DMS153 treated with DMSO at 0.1 percent for 48 hours (cell line): ENCODE measurements around the gene RAB6B.

Experiments used
- DNase-seq: peaks from one replicate; lab custom pipeline; 2025; ENCODE audit not compliant: unreplicated experiment; lab: John Stamatoyannopoulos, UW

Gene RAB6B

DNA sequence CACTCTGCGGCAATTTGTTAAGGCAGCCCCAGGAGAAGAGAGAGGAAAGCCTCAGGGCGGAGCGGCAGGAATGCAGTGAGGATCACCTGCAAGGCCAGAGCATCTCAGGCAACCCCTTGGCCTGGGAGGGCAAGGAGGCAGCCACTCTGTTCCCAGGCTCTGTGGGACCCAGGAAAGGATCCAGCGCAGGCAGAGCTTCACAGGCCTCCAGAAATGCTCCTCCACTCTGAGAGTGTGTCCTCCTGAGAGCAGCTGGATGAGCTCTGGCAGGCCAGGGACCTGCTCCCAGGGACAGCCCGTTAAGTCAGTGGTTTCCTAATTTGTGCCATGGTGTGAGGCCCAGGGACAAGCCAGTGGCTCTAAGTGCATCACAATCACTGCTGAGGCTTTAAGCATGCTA lies 35.2 kb downstream of the RAB6B start:
- no peak for DNase-seq

DNA sequence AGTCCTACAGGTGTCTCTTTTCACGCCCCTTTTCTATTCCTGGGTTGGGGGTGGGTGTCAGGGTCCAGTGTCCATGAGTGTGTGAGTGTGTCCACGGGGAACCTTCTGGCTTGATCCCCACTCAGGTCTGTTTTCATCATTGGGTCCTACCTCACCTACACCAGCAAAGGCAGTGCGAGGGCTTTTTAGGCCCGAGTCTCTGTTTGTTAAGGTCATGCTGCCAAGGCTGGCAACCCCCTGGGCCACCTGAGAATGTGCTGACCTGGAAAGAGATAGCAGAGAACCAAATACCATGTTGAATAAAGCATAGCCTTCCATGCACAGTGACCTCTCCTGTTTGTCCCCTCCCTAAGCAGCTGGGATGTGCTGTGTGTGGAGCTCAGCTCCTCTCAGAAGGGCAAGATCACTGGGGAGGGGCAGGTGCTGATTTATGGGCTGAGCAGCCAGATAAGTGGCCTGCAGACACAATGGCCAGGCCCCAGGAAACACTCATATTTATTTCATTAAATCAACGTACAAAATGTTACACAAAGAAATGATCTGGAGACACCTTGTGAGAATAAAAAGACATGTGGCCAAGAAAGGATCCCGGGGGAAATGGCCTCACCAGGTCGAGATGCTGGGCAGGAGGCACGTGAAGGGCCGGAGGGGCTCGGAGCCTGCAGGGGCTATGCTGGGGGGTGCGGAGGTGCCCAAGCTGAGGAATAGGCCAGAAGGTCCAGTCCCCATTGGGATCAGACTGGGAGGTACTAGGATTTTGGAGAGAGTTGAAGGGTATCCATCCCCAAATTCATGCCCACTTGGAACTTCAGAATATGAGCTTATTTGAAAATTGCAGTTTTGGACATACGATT lies 36.1 kb downstream of the RAB6B start:
- DNase-seq, result no peak

DNA sequence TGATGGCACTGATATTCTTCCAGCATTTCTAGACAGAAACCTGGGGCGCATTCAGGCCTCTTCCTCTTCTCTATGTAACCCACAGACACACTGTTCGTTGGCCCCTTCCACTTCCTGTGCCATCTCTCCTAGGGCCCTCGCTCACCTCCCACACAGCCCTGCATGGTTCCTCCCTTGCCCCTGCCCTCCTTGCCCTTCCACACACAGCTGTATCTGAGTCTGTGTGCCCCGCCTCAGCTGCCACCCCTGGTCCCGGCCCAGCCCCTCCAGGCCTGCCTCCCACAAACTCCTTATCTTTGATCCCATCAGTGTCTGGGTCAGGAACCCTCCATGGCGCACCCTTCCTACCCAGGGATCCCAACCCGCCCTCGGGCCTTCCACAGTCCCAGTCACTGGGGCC lies 37.9 kb downstream of the RAB6B start:
- no peak for DNase-seq

- DNase-seq, result no peak
Measured at GRCh38 chr3:133856316-133856715, 39.4 kb downstream of the RAB6B start.

- DNase-seq, result no peak
Measured at GRCh38 chr3:133855772-133856171, 39.9 kb downstream of the RAB6B start.

DNA sequence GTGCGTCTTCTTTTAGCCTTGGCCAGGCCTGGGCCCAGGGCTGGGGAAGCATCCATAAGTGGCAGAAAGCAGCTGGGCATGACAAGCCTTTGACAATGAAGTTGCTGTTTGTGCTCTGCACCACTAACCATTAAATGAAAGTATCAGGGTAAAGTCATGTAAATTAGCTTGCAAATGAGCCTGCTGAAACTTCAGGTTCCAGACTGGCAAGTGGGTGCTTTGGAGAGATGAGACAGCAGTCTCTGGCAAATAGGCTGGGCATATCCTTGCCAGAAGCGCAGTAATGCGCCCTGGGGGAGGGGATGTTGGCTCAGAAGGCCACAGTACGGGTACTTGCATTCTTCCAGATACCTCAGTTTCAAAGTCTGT lies 40.7 kb downstream of the RAB6B start:
- no peak for DNase-seq

GRCh38 chr3:133854264-133855001 lies 41.2 kb downstream of the RAB6B start:
- DNase-seq, result no peak

- DNase-seq, result no peak
Measured at GRCh38 chr3:133853925-133854227, 41.8 kb downstream of the RAB6B start.

- DNase-seq, result no peak
Measured at GRCh38 chr3:133853063-133853924, 42.4 kb downstream of the RAB6B start.

DNA sequence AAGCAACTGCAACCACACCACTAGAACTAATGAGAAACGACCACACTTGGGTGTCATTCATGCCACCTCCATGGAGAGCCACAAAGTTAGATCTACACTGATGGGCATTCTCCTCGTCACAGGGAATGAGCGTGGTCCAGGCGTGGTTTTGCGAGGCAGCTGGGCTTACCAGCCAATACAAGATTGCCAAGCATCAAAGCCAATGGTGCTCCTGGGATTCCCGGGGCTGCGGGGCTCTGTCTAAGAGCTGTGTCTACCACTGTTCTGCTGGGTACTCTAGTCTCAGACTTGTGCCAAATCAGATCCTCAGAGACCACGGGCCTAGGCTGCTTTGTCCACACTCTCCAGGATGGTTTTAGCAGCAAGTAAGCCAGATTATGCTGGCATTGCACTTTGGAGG lies 43.8 kb downstream of the RAB6B start:
- no peak for DNase-seq

DNA sequence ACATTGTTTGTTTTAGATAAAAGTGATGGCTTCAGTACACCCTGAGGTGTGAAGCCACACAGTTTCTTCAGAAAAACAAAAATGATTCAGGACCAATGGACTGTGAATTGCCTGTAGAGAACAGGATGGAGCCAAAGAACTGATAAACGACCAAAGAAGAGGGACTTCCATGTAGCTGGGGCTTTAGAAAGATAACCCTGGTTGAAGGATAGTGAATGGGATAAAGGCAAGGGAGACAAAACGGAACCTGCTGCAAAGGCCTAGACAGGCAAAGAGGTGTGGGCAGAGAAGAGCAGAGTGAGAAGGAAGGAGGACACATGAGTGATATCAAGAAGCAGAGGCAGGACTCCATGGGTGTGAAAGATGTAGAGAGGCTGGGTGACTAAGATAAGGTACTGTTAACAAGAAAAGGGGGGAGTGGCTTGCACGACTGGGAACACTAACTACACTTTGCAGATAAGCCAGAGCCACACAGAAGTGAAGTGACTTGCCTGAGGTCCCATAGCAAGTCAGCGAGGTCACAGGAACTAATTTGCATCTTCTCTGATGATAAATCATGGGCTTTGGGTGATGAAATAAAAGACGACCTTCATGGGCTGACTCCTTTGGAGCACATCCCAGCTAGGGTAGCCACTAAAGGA lies 44.3 kb downstream of the RAB6B start:
- no peak for DNase-seq

DNA sequence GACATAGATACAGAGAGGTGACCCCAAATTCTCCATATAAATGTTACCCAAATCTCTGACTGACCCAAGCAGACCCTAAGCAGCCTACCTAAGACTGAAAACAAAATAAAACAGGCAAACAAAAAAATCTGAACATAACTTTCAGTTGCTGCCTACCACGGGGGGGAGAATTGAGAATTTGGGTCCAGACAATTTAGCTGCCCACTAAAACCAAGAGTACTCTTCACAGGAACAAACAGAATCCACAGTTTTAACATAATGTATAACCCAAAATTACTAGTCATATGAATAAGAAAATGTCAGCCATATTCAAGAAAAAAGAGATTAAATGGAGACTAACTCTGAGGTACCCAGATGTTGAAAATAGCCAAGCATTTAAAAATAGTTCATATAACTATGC lies 45.6 kb downstream of the RAB6B start:
- no peak for DNase-seq

DNA sequence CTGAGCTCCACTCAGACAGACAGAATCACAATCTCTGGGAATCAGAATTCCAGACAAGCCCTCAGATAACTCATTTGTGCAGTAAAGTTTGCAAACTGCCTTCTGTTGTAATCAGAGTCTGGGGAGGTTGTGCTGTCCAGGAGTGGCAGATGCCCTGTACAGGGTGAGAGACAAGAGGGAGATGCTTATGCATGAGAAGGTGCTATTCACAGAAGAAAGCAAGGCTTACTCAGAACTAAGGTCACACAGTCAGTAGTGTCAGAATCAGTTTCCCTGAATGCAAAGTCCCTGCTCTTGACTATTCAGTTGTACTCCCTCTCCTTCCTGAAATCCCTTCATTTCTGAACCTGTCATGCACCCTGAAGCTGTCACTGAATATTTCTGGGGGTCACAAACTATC lies 46.3 kb downstream of the RAB6B start:
- no peak for DNase-seq

- DNase-seq, result no peak
Measured at GRCh38 chr3:133845127-133845526, 50.6 kb downstream of the RAB6B start.

DNA sequence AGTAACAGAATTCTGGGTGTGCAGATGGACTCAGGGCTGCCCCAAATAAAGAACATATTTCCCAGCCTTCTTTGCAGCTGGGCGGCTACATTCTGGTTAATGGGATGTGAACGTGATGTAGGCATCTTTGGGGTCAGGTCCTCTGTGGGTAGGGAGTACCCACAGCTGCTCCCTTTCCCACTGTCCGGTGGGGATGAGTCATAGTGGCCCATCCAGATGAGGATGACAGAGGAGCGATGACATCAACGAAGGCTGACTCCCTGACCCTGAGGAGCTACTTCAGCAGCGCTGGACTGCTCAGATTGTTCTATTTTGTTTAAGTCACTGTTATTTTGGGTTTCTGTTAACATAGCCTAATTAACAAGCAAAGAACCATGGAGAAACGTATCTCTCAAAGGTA lies 52.0 kb downstream of the RAB6B start:
- no peak for DNase-seq

- DNase-seq, result no peak
Measured at GRCh38 chr3:133842158-133842557, 53.5 kb downstream of the RAB6B start.

- no peak for DNase-seq
Measured at GRCh38 chr3:133841196-133841595, 54.5 kb downstream of the RAB6B start.

GRCh38 chr3:133840767-133841166 lies 54.9 kb downstream of the RAB6B start:
- DNase-seq, result no peak

GRCh38 chr3:133840055-133840737 lies 55.5 kb downstream of the RAB6B start:
- no peak for DNase-seq

DNA sequence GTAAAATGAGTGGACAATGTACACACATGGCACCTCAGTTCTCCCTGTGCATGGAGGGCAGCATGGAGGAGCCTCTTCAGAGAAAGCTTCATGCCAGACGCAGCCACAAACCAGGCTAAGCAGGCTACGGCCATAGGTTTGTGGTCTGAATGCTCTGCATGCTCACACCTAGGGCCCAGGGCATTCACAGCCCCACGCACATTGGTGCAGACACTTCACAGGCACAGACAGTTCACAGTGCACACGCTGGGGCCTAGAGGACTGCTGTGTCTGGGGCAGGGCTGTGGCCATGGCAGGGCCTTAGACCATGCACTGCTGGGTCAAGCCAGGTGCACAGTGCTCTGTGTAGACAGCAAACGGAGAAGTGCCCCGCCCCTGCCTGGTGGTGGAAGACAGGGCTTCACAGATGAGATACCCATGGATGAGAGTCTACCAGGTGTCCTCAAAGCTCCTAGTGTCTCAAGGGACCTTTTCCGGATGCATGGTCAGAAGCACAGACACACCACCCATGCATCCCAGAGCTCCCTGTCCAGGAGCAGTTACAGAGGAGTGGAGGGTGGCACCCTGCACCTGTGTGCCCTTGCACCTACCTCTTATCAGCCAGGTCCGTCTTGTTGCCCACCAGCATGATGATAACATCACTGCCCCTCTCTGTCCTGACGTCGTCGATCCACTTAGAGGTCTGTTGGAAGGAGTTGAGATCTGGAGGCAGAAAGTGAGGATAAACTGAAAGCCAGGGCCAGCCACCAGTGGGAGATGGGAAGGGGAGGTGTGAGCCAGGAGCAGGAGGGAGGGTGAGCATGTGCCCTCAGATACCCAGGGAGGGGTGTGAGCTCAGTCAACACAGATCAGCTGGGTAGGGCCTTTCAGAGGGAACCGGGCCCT lies 56.5 kb downstream of the RAB6B start:
- DNase-seq, result no peak
